Measurements from ENCODE around the gene SDHC.

DNA sequence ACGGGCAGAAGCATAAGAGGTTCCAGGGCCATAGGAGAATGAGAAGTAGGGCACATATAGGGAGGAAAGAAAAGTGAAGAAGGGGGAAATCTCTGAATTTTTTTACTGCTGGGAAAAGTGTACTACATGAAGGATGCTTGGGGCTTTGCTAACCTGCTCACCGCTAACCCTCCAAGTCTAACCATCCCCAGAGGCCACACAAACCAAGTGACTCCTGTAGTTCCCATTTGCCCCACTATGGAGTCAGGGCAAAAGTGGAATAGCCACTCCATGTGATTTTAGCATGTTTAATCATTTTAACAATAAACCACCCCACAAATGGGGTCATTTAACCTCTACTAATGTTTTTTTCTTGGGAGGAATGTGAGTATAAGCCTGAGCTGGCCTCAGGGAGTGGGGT is 29.1 kb upstream of the SDHC start:
- TF ChIP-seq EZH2phosphoT487 (IDR thresholded peaks at IDR 0.05; ENCODE audit: insufficient read depth, low read depth): no peak
- no peak for TF ChIP-seq EZH2 (IDR thresholded peaks at IDR 0.05; ENCODE audit: insufficient read depth, poor library complexity, severe bottlenecking)

Measured in GM23248 (cell line).